HG03342 (cell line): ENCODE results near the gene FBLN7.
"Not testable (repeated sequence)": the region's sequence is repeated elsewhere in the genome, so short reads cannot be mapped to it uniquely, and the experiment has no call there.

Experiments used
- ATAC-seq: cut with Tn5 transposase; IDR thresholded peaks from one replicate; pipeline ENCODE4 v1.9.1; 2021; ENCODE audit warnings: mild to moderate bottlenecking, moderate library complexity; ENCODE audit not compliant: unreplicated experiment

FBLN7 gene

DNA sequence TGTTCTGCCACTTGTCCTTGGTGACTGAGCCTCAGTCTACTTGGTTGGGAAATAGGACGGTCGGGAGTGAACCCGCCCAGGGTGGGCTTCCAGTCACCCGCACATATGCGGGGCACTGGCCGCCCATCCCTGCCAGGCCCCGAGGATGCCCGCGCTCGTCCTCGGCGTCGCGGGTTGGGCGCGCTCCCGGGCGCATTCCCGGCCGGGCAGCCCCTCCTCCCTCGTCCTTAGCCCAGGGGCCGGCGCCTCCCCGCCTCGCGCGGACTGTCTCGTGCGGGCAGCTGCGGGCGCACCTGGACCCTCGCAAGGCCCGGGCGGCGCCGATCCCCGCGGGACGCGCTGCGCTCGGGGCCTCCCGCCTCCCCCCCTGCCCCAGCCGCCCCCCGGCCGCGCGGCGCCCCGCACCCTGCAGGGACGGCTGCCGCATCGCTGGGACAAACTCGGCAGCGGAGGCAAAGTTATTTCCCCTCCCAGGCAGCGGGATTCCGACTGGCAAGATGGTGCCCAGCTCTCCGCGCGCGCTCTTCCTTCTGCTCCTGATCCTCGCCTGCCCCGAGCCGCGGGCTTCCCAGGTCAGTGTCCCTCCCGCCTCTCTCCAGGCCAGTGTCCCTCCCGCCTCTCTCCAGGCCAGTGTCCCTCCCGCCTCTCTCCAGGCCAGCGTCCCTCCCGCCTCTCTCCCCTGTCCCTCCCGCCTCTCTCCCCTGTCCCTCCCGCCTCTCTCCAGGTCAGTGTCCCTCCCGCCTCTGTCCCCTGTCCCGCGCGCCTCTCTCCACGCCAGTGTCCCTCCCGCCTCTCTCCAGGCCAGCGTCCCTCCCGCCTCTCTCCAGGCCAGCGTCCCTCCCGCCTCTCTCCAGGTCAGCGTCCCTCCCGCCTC is at the start of gene FBLN7:
Gene FBLN7, plus strand, starts transcription at position 227 of the 874 bp plus-strand sequence. Its CDS starts 271 bp downstream, at position 498.
- ATAC-seq = no peak

- no peak for ATAC-seq
Measured at GRCh38 chr2:112089375-112089774, 48.8 kb upstream of the FBLN7 start.

GRCh38 chr2:112092286-112093041 is 45.7 kb upstream of the FBLN7 start:
- no peak for ATAC-seq

DNA sequence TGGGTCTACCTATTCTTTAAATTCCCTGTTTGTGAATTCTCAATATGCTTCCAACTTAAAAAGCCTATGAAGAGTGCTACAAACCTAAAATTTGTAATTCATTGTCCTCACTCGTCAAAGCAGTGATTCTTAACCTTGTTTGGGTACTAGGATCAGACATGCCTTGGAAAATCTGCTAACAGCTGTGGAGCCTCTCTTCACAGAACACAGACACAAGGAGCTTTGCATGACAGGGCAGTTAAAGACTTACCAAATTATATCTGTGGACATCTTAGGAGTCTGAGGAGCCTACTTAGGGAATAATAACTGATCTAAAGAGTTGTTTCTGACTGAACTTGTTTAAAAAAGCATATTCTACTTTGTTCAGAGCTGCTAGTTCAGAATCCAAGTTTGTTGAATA is 45.0 kb upstream of the FBLN7 start:
- no peak for ATAC-seq

DNA sequence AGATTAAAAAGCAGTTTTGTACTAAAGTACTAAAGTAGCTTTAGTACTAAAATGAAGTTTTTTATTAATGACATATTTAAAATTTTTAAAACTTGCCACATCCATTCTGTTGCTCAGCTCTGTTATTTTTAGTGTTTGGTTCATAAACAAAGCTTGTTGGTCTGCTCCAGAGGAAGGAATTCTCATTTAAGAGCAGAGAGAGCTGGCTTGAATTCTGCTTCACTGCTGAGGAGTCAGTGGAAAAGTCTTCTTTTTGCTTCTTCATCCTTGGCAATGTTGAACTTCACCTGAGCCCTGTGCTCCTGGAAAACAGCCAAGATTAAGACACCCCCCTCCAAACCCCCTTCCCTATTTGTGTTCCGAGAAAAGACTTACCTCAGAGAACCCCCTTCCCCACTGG is 42.5 kb upstream of the FBLN7 start:
- ATAC-seq = no peak

DNA sequence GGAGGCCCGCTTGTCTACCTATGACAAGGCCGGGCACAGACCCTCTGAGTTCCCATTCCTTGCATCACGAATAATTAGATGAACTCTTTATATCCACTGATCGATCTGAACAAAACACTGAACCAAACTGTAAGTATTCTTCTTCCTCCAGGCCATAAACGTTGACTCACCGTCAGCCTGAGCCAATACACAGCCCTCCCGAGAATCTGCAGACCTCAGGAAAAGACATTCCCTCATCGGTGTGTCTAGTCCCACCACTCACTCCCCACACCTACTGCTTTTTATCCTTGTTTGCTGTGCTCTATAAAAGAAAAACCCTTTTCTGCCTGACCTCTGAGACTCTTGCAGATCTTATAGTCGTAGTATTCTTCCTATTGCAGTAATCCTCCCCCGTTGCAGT is 42.1 kb upstream of the FBLN7 start:
- no peak for ATAC-seq

- no peak for ATAC-seq
Measured at GRCh38 chr2:112108178-112108832, 29.9 kb upstream of the FBLN7 start.

DNA sequence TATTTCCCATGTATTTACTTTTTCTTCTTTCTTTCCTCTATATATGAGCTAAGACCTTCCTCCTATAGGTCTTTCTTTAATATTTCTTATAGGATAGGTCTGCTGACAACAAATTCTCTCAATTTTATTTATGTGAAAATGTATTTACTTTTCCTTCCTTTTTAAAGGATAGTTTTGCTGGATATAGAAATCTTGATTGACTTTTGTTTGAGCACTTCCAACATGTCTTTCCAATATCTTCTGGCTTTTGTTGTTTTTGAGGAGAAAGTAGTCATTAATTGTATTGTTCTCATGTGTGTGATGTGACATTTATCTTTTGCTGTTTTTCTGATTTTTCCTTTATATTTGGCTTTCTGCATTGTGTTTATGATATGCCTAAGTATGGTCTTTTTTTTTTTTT is 28.9 kb upstream of the FBLN7 start:
- no peak for ATAC-seq

GRCh38 chr2:112110966-112111365 is 27.2 kb upstream of the FBLN7 start:
- ATAC-seq = no peak

DNA sequence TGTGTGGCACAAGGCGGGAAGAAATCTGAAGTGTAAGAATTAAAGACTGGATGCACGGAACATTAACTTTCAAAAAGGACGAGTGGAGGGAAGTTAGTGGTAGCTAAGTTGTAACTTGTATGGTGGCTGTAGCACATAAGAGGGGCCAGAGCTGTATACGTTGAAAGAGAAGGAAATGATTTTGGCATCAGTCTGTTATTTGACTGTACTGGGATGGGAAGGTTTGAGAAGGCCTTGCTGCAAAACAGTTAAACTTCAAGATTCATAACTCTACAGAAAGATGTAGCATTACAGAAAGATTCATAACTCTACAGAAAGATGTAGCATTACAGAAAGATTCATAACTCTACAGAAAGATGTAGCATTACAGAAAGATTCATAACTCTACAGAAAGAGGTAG is 24.8 kb upstream of the FBLN7 start:
- not testable (repeated sequence) for ATAC-seq

- ATAC-seq = no peak
Measured at GRCh38 chr2:112118148-112118547, 20.0 kb upstream of the FBLN7 start.

DNA sequence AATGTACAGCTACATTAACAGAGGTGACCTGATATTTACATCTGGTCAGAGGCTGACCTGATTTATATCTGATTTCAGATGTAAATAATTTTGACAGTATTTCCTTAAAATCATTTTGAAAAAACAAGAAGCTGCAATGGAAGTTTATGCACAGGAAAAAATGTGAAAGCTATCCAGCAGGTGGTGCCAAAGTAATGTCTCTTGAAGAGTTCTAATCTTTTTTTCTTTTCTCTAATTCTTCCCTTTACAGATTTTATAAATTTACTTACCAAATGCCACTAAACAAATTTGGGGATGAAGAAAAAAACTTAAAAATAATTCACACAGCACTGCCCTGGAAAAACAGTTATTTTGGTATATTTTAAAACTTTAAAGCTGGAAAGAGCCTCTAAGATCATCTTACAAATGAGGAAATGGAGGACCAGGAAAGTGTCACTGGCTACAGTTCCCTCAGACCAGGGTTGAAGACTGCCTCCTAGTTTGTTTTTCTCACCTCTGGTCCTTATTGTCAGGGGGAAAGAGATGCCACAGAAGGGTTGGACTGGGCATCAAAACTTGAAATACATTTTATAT is 16.4 kb upstream of the FBLN7 start:
- no peak for ATAC-seq

DNA sequence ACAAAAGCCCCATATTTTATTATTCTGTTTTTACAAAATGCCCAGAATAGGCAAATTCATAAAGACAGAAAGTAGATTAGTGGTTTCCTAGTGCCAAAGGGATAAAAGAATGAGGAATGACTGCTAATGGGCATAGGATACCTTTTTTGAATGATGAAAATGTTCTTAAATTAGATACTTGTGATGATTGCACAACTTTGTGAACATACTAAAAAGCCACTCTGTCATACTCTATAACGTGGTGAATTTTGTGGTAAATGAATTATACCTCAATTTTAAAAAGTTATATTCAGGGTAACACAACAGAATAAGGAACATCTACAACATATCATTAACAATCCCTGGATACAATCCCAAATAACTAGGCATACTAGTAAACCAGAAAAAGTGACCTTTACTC is 9.1 kb upstream of the FBLN7 start:
- no peak for ATAC-seq

- no peak for ATAC-seq
Measured at GRCh38 chr2:112133344-112133743, 4.8 kb upstream of the FBLN7 start.

DNA sequence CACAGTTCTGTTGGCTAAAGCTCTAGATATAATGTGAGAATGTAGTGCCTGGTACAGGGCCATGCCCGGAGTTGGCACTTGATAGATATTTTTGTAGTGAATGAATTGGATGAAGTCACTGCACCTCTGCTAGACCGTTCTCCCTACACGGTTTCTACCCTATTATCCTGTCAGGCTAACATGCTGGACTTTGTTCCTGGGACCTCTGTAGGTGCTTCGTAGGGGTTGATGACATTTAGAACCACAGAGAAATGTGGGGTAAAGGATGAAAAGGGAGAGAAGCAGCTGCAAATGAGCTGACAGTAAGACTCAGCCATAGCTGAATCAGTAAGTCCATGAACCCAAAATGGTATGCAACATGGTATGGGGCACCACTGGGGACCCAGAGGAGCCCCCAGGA is 4.1 kb upstream of the FBLN7 start:
- no peak for ATAC-seq

- ATAC-seq = no peak
Measured at GRCh38 chr2:112136096-112136495, 2.1 kb upstream of the FBLN7 start.

DNA sequence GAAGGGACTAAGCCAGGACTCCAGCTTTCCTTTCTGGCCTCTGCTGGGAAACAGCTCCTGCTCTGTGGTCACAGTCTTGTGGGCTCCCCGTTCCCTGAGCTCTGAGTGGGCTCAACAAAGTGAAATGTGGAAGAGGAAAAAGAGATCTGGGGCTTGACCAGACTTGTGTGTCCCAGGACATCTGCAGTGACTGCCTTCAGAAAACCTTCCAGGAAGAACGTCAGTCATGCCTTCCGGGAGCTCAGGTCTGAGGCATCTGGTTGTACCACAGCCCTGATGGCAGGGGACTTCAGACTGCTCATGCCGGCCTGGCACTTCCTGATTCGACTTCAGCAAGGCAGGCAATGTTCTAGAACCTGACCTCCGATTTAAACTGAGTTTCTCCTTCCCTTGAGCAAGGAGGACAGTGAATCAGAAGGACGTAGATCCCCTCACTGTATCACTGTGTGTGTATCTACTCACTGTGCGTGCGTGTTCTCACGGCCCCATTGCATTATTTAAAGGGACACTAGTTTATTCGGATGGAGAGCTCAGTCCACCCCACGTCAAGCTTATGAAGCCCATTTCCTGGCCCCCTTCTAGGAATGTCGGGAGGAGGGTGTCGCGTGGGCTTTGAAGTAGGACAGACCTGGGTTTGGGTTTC is 548 bp upstream of the FBLN7 start:
- ATAC-seq = no peak

DNA sequence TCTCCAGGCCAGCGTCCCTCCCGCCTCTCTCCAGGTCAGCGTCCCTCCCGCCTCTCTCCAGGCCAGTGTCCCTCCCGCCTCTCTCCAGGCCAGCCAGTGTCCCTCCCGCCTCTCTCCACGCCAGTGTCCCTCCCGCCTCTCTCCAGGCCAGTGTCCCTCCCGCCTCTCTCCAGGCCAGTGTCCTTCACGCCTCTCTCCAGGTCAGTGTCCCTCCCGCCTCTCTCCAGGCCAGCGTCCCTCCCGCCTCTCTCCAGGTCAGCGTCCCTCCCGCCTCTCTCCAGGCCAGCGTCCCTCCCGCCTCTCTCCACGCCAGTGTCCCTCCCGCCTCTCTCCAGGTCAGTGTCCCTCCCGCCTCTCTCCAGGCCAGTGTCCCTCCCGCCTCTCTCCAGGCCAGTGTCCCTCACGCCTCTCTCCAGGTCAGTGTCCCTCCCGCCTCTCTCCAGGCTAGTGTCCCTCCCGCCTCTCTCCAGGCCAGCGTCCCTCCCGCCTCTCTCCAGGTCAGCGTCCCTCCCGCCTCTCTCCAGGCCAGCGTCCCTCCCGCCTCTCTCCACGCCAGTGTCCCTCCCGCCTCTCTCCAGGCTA is 939 bp downstream of the FBLN7 start:
- not testable (repeated sequence) for ATAC-seq

DNA sequence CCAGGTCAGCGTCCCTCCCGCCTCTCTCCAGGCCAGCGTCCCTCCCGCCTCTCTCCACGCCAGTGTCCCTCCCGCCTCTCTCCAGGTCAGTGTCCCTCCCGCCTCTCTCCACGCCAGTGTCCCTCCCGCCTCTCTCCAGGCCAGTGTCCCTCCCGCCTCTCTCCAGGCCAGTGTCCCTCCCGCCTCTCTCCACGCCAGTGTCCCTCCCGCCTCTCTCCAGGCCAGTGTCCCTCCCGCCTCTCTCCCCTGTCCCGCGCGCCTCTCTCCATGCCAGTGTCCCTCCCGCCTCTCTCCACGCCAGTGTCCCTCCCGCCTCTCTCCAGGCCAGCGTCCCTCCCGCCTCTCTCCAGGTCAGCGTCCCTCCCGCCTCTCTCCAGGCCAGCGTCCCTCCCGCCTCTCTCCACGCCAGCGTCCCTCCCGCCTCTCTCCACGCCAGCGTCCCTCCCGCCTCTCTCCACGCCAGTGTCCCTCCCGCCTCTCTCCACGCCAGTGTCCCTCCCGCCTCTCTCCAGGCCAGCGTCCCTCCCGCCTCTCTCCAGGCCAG is 1.5 kb downstream of the FBLN7 start:
- ATAC-seq = not testable (repeated sequence)

GRCh38 chr2:112140205-112140802 is 2.1 kb downstream of the FBLN7 start:
- no peak for ATAC-seq
